GM08714 (cell line): ENCODE measurements around the gene EEF1AKMT2.

Experiments
- H3K4me3 ChIP-seq: fragments of 200-500 bp; sonication (Bioruptor generic); 2 replicates; pipeline ENCODE4 v1.5.1; 2014; ENCODE audit warnings: mild to moderate bottlenecking, low read length, inconsistent platforms
- ZNF274 ChIP-seq: IDR thresholded peaks from 2 replicates; pipeline ENCODE4 v1.6.1; 2012; ENCODE audit warnings: mild to moderate bottlenecking, low read depth, low read length

Gene EEF1AKMT2

GRCh38 chr10:124711145-124711544 is 80.5 kb downstream of the EEF1AKMT2 start:
- TF ChIP-seq ZNF274 = no peak
- no peak overlapping the region for H3K4me3 ChIP-seq

- TF ChIP-seq ZNF274 = no peak
- no peak overlapping the region for H3K4me3 ChIP-seq
These were observed 81.3 kb downstream of the EEF1AKMT2 start for GRCh38 chr10:124710266-124710881.

GRCh38 chr10:124709861-124710260 is 81.8 kb downstream of the EEF1AKMT2 start:
- no peak overlapping the region for H3K4me3 ChIP-seq
- no peak for TF ChIP-seq ZNF274

GRCh38 chr10:124708922-124709520 is 82.7 kb downstream of the EEF1AKMT2 start:
- no peak overlapping the region for H3K4me3 ChIP-seq
- TF ChIP-seq ZNF274 = no peak

- H3K4me3 ChIP-seq = no peak overlapping the region
- no peak for TF ChIP-seq ZNF274
These were observed 83.4 kb downstream of the EEF1AKMT2 start for GRCh38 chr10:124708246-124708779.
